H9 (cell line): ENCODE data around the gene LRP8. TPM values are rescaled to one million over a fixed set of nuclear protein-coding genes. Genes with fewer than 3 reads are reported as not detected.
A peak's percentile ranks its signal among the peaks of the same experiment; 100 is the strongest.

Experiments
- DNase-seq: peaks from one replicate; pipeline ENCODE4 v3.0.0-alpha.2; 2017
- H2AFZ ChIP-seq: one replicate; pipeline ENCODE4 v1.6.1; 2013; ENCODE audit warnings: mild to moderate bottlenecking, low read length, control low read depth, moderate library complexity
- H2AK5ac ChIP-seq: 2 replicates; pipeline ENCODE4 v1.6.1; 2013; ENCODE audit warnings: low read length, control low read depth, mixed read lengths; ENCODE audit not compliant: insufficient read length
- H2BK120ac ChIP-seq: one replicate; pipeline ENCODE4 v1.6.1; 2013; ENCODE audit warnings: low read depth, mild to moderate bottlenecking, low read length, control low read depth, inconsistent platforms; ENCODE audit not compliant: poor library complexity, severe bottlenecking
- H2BK12ac ChIP-seq: 2 replicates; pipeline ENCODE4 v1.6.1; 2013; ENCODE audit warnings: low read length, control low read depth, mixed read lengths, low read depth; ENCODE audit not compliant: insufficient read length
- H2BK15ac ChIP-seq: 2 replicates; pipeline ENCODE4 v1.6.1; 2013; ENCODE audit warnings: low read depth, low read length, control low read depth
- H2BK20ac ChIP-seq: one replicate; pipeline ENCODE4 v1.6.1; 2013; ENCODE audit warnings: low read depth, mild to moderate bottlenecking, low read length, control low read depth, inconsistent platforms; ENCODE audit not compliant: poor library complexity, severe bottlenecking
- H2BK5ac ChIP-seq: 2 replicates; pipeline ENCODE4 v1.6.1; 2013; ENCODE audit warnings: low read length, control low read depth, mixed read lengths; ENCODE audit not compliant: insufficient read length
- H3K14ac ChIP-seq: 2 replicates; pipeline ENCODE4 v1.6.1; 2013; ENCODE audit warnings: low read length, control low read depth; ENCODE audit not compliant: insufficient read depth
- H3K18ac ChIP-seq: 2 replicates; pipeline ENCODE4 v1.6.1; 2013; ENCODE audit warnings: low read depth, mild to moderate bottlenecking, mixed read lengths, low read length, control low read depth; ENCODE audit not compliant: insufficient read length
- H3K23ac ChIP-seq: 2 replicates; pipeline ENCODE4 v1.6.1; 2013; ENCODE audit warnings: low read length, control low read depth, mixed read lengths, low read depth; ENCODE audit not compliant: insufficient read length
- H3K23me2 ChIP-seq: 2 replicates; pipeline ENCODE4 v1.6.1; 2013; ENCODE audit warnings: low read depth, mild to moderate bottlenecking, mixed read lengths, low read length, control low read depth; ENCODE audit not compliant: insufficient read length, poor library complexity, severe bottlenecking
- H3K27ac ChIP-seq: 2 replicates; pipeline ENCODE4 v1.5.1; 2013; ENCODE audit warnings: low read length, control low read depth, mixed read lengths, low read depth; ENCODE audit not compliant: insufficient read length
- H3K27me3 ChIP-seq: 2 replicates; pipeline ENCODE4 v1.6.1; 2013; ENCODE audit warnings: low read length, control low read depth, inconsistent platforms; ENCODE audit not compliant: insufficient read depth
- H3K4ac ChIP-seq: 2 replicates; pipeline ENCODE4 v1.6.1; 2013; ENCODE audit warnings: low read depth, mild to moderate bottlenecking, control low read depth, inconsistent platforms, low read length, moderate library complexity
- H3K4me1 ChIP-seq: 2 replicates; pipeline ENCODE4 v1.6.1; 2013; ENCODE audit warnings: low read length, control low read depth, inconsistent platforms; ENCODE audit not compliant: insufficient read depth
- H3K4me2 ChIP-seq: 2 replicates; pipeline ENCODE4 v1.6.1; 2013; ENCODE audit warnings: low read length, control low read depth, mixed read lengths; ENCODE audit not compliant: insufficient read length, insufficient read depth
- H3K56ac ChIP-seq: 2 replicates; pipeline ENCODE4 v1.6.1; 2013; ENCODE audit warnings: low read depth, mild to moderate bottlenecking, mixed read lengths, low read length, control low read depth; ENCODE audit not compliant: insufficient read length
- H3K79me1 ChIP-seq: 2 replicates; pipeline ENCODE4 v1.6.1; 2013; ENCODE audit warnings: low read depth, mild to moderate bottlenecking, moderate library complexity, low read length, control low read depth, inconsistent platforms; ENCODE audit not compliant: insufficient read depth, poor library complexity, severe bottlenecking
- H3K79me2 ChIP-seq: 2 replicates; pipeline ENCODE4 v1.6.1; 2013; ENCODE audit warnings: low read length, control low read depth, inconsistent platforms; ENCODE audit not compliant: insufficient read depth
- H3K9ac ChIP-seq: 2 replicates; pipeline ENCODE4 v1.6.1; 2013; ENCODE audit warnings: low read length, control low read depth, mixed read lengths; ENCODE audit not compliant: insufficient read length; ENCODE audit errors: extremely low read depth
- H3K9me3 ChIP-seq: one replicate; pipeline ENCODE4 v1.6.1; 2013; ENCODE audit warnings: low read depth, low read length, inconsistent platforms; ENCODE audit not compliant: control insufficient read depth
- H3T11ph ChIP-seq: one replicate; pipeline ENCODE4 v1.6.1; 2013; ENCODE audit warnings: mild to moderate bottlenecking, low read length, control low read depth, inconsistent platforms
- H4K20me1 ChIP-seq: one replicate; pipeline ENCODE4 v1.6.1; 2013; ENCODE audit not compliant: control insufficient read depth, insufficient read length, insufficient read depth
- H4K5ac ChIP-seq: 2 replicates; pipeline ENCODE4 v1.6.1; 2013; ENCODE audit warnings: low read depth, mild to moderate bottlenecking, mixed read lengths, low read length, control low read depth; ENCODE audit not compliant: insufficient read length
- H4K8ac ChIP-seq: replicated peaks from 2 replicates; pipeline ENCODE4 v1.6.1; 2013; ENCODE audit warnings: low read length, control low read depth, mixed read lengths, low read depth; ENCODE audit not compliant: insufficient read length
- H4K91ac ChIP-seq: 2 replicates; pipeline ENCODE4 v1.6.1; 2013; ENCODE audit warnings: low read depth, mild to moderate bottlenecking, moderate library complexity, mixed read lengths, low read length, control low read depth; ENCODE audit not compliant: insufficient read length
- H3K27ac Mint-ChIP-seq, 3 experiments: 2 replicates in 2 of 3; 3 replicates in 1 of 3; pipeline ENCODE4 v1.8.0; 2020 to 2021; ENCODE audit warnings: mixed read lengths in 3 of 3, mild to moderate bottlenecking in 1 of 3, moderate library complexity in 1 of 3
- H3K27me3 Mint-ChIP-seq: 2 replicates; pipeline ENCODE4 v1.8.0; 2021; ENCODE audit warnings: low read depth, mild to moderate bottlenecking, moderate library complexity, mixed read lengths
- H3K36me3 Mint-ChIP-seq, 3 experiments: 2 replicates in 2 of 3; 3 replicates in 1 of 3; pipeline ENCODE4 v1.8.0; 2020 to 2021; ENCODE audit warnings: low read depth in 3 of 3, mixed read lengths in 3 of 3; ENCODE audit not compliant: insufficient read depth in 1 of 3
- H3K4me1 Mint-ChIP-seq, 2 experiments: 2 replicates each; pipeline ENCODE4 v1.8.0; 2020; ENCODE audit warnings: mixed read lengths in 2 of 2
- H3K4me3 Mint-ChIP-seq, 2 experiments: 2 replicates in 1 of 2; 3 replicates in 1 of 2; pipeline ENCODE4 v1.8.0; 2020 to 2021; ENCODE audit warnings: mild to moderate bottlenecking in 2 of 2, mixed read lengths in 2 of 2, moderate library complexity in 1 of 2
- H3K9me3 Mint-ChIP-seq, 2 experiments: 2 replicates in 1 of 2; 3 replicates in 1 of 2; pipeline ENCODE4 v1.8.0; 2020; ENCODE audit warnings: mild to moderate bottlenecking in 2 of 2, mixed read lengths in 2 of 2, moderate library complexity in 1 of 2
- WGBS: extraction: QIAGEN DNeasy Blood & Tissue Kit; methylation state at CpG from one replicate; pipeline ENCODE4 v1.1.7; 2013; ENCODE audit warnings: missing lambda C conversion rate, low lambda C conversion rate, mixed read lengths; ENCODE audit not compliant: insufficient read length; ENCODE audit errors: extremely low coverage; 5-methylcytosine and 5-hydroxymethylcytosine counted together
- total RNA-seq: library from RNA; stranded (reverse); gene quantifications from 2 replicates; pipeline ENCODE4 v1.2.1, GENCODE V29; 2021
- TF ChIP-seq, protein P1 (sequence below): fragments of 200-600 bp; sonication (generic); conservative IDR thresholded peaks from 3 replicates; pipeline ENCODE4 v1.8.0; 2021; ENCODE audit warnings: antibody characterized with exemption, mild to moderate bottlenecking

Gene LRP8
- total RNA-seq, 1 experiment from 2014 or later, result 78.6 TPM

DNA sequence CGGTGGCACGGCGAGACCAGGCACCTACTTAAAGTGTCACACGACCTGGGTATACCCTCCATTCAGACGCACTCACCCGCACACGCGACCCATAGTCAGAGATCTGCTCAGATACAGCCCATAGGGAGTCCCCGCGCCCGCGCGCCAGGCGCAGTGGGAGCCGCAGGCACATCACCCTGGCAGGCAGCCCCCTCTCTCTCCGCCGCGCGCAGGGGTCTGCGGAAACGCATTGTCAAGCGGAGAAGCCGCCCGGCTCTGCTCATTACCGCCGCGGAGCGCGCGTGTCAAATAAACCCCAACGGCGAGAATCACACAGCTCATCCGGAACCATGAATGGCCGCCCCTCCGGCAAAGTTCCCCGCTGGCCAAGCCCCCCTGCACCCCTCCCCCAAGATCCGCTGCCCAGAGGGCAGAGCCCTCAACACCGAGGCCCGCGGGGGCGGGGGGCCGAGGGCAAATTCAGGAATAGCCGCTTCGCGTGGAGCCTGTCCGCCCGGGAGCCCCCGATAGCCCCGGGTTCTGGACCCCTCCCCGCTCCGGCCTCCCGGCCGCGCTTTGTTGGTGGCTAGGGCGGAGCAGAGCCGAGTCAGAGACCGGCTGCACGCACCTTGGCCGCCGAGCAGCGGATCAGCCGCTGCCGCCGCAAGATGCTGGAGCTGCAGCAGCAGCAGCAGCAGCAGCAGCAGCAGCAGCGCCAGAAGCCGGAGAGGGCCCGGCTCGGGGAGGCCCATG, 522 bp downstream of the LRP8 start:
- no peaks in the 10 kb centered on the region for H3K27me3 ChIP-seq
- H2BK20ac ChIP-seq, result no peak overlapping the region
- H2AK5ac ChIP-seq, result no peak overlapping the region
- no peak overlapping the region for H2BK12ac ChIP-seq
- no peak overlapping the region for H2BK5ac ChIP-seq
- peak overlapping the region; percentile 95 for H3K9ac ChIP-seq
- peaks cover 10% of the 10 kb centered on the region for H3K79me1 ChIP-seq
- TF ChIP-seq, protein P1, sequence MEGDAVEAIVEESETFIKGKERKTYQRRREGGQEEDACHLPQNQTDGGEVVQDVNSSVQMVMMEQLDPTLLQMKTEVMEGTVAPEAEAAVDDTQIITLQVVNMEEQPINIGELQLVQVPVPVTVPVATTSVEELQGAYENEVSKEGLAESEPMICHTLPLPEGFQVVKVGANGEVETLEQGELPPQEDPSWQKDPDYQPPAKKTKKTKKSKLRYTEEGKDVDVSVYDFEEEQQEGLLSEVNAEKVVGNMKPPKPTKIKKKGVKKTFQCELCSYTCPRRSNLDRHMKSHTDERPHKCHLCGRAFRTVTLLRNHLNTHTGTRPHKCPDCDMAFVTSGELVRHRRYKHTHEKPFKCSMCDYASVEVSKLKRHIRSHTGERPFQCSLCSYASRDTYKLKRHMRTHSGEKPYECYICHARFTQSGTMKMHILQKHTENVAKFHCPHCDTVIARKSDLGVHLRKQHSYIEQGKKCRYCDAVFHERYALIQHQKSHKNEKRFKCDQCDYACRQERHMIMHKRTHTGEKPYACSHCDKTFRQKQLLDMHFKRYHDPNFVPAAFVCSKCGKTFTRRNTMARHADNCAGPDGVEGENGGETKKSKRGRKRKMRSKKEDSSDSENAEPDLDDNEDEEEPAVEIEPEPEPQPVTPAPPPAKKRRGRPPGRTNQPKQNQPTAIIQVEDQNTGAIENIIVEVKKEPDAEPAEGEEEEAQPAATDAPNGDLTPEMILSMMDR, result no peak
- H4K20me1 ChIP-seq, result no peaks in the 10 kb centered on the region
- no peak overlapping the region for H3K23ac ChIP-seq
- no peak overlapping the region for H3K4ac ChIP-seq
- Mint-ChIP-seq H3K36me3 (peaks cover 29 to 40% (median 30%) of the 10 kb centered on the region in 3 experiments), H3K4me1 (peaks cover 25 to 30% of the 10 kb centered on the region in 2 experiments), H3K27ac (peak overlapping the region; percentile 74 to 98 (median 97); a peak in 4 of 7 replicates), H3K4me3 (peak overlapping the region; percentile 90 to 96), H3K9me3 (peaks cover 0 to 3% of the 10 kb centered on the region in 2 experiments; a peak in 1 of 5 replicates), H3K27me3 (peaks cover 8% of the 10 kb centered on the region)
- H3K27ac ChIP-seq, result no peak overlapping the region
- H4K91ac ChIP-seq, result peak overlapping the region; percentile 64
- no peak overlapping the region for H2BK120ac ChIP-seq
- H2BK15ac ChIP-seq, result no peak overlapping the region
- peaks cover 19% of the 10 kb centered on the region for H3K23me2 ChIP-seq
- WGBS, result no CpG with 5 or more reads among the region's 68 CpGs
- peak overlapping the region; percentile 96 for H3K18ac ChIP-seq
- H3K4me1 ChIP-seq, result peaks cover 3% of the 10 kb centered on the region; the same call in 1 of the 2 replicates
- peak; percentile 52 for DNase-seq
- no peak overlapping the region for H3T11ph ChIP-seq
- H4K5ac ChIP-seq, result no peak overlapping the region
- peaks cover 18% of the 10 kb centered on the region; the same call in 1 of the 2 replicates for H3K79me2 ChIP-seq
- no peak overlapping the region for H3K56ac ChIP-seq
- no peaks in the 10 kb centered on the region for H3K9me3 ChIP-seq
- H3K4me2 ChIP-seq, result peak overlapping the region; percentile 64
- peak overlapping the region; percentile 90 for H3K14ac ChIP-seq
- H2AFZ ChIP-seq, result no peak overlapping the region
- no peak overlapping the region for H4K8ac ChIP-seq
